ENCODE results near the gene KLHL3.

DNA sequence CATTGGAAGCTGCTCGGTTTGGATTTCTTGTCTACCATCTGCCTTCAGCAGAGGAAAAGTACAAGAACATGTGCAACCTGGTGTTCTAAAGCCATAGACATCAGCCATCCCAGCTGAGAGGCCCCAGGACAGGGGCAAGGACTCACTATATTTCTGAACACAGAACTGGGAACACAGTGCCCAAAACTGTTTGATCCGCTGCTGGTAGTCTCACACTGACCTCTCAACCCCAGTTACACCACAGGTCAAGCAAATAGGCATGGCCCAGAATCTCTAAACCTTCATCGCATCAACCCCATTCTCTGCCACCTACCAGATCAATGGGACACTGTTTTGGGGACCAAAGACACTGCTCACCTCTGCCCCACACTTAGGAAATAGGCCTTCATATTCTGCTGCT, 2.0 kb downstream of the KLHL3 start:
- TF ChIP-seq, protein P1, sequence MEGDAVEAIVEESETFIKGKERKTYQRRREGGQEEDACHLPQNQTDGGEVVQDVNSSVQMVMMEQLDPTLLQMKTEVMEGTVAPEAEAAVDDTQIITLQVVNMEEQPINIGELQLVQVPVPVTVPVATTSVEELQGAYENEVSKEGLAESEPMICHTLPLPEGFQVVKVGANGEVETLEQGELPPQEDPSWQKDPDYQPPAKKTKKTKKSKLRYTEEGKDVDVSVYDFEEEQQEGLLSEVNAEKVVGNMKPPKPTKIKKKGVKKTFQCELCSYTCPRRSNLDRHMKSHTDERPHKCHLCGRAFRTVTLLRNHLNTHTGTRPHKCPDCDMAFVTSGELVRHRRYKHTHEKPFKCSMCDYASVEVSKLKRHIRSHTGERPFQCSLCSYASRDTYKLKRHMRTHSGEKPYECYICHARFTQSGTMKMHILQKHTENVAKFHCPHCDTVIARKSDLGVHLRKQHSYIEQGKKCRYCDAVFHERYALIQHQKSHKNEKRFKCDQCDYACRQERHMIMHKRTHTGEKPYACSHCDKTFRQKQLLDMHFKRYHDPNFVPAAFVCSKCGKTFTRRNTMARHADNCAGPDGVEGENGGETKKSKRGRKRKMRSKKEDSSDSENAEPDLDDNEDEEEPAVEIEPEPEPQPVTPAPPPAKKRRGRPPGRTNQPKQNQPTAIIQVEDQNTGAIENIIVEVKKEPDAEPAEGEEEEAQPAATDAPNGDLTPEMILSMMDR (IDR thresholded peaks at IDR 0.05; ENCODE audit: low read depth, low read length, poor library complexity, severe bottlenecking), result no peak
- no peak for TF ChIP-seq EZH2phosphoT487 (IDR thresholded peaks at IDR 0.05; ENCODE audit: borderline replicate concordance, low read length)
